Stimulated activated CD8-positive, alpha-beta memory T cell treated with anti-CD3 and anti-CD28 coated beads, Interleukin-15, amount 100 ng/mL, for 48 hours (primary cell): ENCODE data around the gene MCC.

Experiments
- DNase-seq, 2 donors: peaks; one replicate each; pipeline ENCODE4 v3.0.0-alpha.2; 2020; ENCODE audit warnings: low read depth in 2 of 2

The MCC gene

DNA sequence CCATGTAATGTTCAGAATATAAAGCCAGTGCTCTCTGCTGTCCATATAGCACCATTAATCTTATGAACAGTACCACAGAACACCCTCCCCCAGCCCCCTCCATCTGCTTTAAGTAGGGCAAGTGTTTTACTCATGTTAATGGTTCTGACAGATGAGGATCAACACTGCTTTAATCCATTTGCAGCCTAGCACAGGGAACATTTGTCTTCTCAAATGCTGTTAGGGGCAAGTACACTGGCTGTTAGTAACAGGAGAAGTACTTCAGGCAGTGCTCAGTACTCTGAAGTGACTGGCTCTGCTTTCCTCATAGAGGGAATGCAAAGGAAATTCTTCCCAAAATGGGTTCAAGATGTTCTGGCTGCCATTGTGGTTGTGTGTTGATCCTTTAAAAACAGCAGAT, 309.1 kb downstream of the MCC start:
- DNase-seq = no peak

DNA sequence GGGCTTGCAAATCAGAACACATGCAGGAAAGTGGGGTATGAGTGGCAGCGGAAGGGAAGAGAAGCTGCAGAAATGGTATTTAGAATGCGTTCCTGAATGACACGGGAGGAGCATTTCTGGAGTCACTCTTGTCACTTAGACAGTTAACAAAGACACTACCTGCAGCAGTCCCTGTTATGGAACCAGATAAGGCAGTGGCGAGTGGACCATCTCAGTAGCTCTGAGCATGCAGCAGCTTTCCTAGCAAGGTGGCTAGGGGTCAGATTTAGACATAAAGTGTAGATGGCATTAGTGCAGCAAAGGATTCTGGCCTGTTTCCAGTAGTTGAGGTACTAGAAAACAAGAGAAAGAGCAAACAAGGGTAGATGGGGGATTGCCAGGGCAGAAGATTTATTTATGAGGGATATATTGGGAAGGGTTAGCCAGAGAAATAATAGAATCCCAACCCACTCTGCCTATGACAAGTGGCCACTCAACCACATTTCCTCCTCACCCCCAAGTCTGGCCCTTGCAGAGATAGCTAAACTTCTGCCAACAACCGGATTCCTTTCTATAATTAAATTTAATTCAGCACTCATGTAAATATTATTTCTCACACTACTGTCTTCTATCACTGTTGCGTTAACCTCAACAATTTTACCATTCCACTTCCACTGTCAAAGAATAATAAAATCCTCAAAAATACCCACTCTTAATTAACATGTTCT, 310.0 kb downstream of the MCC start:
- no peak for DNase-seq

DNA sequence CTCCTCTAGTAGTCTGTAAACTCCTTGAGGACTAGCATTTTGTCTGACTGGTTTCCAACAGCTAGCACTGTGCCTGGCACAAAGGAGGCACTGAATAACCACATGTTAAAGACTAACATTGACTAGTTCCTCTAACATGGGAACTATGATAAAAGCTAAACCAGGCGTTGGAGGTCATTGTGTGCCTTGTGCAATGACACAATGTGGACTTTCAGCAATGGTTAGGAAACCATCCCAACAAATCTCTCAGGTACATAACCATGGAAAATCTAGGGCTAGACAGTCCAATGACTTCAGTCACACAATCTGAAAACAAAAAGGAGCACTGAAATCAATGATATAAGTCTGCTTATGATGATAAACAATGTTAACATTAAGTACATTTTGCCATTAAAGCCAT, 311.0 kb downstream of the MCC start:
- no peak for DNase-seq

DNA sequence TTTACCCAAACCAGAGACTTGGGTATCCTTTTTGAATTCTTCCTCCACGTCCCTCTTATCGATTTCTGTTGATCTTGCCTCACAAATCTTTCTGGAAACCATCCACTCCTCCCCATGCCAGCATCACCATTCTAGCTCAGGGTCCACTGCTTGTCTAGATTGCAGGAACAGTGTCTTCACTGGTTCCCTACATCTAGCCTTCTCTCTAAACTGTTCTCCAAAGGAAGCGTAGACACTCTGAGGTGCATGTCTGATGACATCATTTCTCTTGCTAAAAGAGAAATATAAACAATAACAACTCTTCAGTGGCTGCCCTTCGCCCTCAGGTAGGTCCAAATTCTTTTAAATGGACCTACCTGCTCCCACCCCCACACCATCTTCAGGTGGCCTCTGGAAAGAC, 311.5 kb downstream of the MCC start:
- no peak for DNase-seq

DNA sequence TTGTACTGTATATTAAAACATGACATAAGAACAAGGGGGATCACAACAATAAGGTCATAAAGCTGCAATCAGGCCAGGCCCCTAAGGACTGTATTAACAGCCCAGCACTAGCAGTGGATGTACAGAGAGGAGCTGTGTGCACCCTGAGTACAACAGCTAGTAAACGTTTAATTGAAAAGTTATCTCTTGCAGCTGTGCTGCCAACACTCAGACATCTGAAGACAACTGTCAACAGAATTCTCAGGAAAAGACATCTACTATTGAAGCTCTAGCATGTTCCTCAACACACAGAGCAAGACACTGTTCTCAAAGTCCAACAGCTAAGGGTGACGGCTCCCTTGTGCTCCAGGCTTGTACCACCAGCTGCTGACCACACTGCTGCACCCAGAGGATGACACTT, 312.1 kb downstream of the MCC start:
- DNase-seq = no peak

DNA sequence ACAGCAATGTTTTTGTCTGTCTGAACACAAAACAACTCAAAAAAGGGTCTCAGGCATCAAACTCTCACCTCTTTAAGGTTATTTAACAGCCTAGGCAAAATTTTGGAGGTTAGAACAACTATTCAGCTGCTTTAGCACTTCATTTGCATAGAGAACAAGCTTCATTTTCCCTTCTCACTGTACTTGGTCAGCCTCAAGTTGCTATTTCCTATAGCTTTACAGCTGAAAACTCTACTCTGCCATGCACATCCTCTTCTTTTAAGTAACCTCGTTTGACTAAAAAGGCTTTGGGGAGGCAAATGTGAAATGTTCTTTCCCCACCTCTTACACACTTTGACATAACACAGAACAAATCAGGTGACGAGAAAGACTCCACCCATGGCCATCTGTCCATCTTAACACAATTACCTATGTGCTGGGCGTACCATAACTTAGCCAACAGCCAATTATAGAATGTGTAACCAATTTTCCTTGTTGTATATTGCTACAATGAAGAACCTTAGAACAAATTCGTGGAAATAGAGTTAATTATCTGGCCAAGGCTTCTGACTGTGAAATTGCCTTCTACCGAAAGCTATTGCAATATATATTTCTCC, 315.9 kb downstream of the MCC start:
- no peak for DNase-seq

DNA sequence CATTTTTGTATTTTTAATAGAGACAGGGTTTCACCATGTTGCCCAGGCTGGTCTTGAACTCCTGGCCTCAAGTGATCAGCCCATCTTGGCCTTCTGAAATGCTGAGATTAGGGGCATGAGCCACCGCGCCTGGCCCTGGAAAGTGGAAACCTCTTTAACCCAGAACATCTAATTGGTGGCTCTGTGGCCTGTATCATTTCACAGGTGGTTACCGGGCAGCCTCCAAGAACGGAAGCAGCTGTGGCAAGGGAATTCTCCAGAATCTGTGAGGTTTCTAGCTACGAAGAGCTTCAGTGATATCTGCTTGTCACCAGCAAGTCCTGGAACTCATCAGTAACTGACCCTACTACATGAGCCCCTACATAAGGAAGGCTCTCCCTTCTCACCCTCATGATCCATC, 316.7 kb downstream of the MCC start:
- DNase-seq = no peak

DNA sequence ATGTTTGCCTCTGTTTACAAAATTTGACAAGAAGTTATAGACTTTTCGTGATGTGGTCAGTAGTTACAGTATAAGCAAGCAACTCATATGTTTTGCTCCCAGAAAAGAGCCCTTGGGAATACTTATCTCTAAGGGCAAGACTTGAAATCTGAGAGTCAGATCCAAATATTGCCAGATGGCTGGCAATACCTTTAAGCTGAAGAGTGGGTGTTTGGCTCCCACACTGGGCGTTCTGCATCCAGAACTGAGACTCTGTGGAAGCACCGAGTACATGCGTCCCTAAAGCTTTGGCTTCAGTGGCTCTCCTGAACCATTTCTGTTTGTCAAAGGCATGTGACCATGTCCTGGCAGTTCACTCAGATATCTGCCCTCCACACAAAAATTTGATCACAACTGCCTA, 317.5 kb downstream of the MCC start:
- no peak for DNase-seq

DNA sequence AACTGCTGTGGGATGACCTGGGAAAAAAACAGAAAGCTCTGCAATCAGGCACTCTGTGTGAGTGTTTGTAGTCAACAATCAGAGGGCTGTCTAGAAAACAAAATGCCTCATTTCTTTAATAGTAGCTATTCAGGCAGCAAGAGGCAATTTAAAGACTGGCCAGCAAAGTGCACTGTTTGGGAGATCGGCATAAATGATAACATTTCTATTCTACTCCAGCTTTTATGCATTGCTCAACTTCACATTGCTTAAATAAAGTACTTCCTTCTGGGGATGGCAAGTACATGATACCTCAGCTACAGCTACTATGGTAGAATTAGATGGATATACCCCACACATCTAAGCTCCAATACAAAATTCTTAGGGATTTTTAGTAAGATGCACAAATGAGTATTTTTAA, 318.5 kb downstream of the MCC start:
- no peak for DNase-seq

DNA sequence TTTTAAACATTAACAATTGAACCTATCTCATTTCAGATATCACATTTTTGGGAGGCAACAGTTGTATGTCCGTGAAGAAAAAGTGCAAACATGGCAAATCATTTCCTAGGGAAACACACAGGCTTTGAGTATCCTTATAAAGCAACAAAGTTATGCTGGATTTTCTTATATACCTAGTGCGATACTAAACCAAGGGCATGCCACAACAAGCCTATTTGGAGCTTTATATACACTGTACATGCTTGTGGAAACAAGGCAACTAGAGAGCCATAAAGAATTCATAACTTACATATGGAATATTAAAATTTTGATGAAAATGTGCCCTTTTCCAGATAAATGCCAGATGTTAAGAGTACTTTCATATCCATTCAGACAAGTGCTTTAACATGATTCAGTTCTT, 320.3 kb downstream of the MCC start:
- no peak for DNase-seq

DNA sequence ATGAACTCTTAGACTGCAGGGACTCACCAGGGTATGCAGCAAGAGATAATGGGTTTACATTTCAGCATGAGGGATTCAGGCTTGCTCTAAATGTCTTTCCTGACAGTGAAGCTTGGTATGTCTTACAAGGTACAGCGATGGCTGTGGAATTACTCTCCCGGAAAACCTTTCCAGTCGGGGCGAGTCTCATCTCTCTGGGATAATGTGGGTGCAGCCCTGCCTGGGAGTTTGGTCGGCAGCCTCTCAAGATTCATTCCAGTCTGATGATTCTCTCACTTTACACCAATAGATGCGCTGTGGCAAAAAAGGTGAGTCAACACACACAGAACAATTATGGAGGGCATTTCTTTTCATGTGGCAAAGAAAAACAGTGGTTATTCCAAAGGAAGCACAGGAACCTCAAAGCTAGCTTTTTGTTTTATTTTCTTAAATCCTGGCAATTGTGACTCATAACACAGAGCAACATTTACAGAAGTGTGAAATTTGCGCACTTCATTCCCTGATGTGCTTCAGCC, 321.3 kb downstream of the MCC start:
- DNase-seq = no peak

DNA sequence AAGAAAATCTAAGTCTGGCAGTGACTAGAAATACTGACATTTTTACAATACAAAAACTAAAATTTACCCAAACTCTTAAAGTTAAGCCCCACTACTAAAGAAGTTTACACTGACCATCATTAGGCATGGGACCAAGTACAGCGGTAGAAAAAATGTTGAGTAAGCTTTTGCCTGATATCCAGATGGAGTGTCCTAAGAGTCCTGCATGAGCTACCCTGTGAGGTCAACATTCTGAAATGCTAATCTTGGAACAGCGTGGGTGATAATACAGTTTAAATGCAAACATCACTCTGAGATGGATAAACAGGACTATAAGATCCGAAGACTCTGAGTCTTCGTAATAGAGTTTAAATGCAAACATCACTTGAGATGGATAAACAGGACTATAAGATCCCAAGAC, 322.0 kb downstream of the MCC start:
- DNase-seq = no peak

DNA sequence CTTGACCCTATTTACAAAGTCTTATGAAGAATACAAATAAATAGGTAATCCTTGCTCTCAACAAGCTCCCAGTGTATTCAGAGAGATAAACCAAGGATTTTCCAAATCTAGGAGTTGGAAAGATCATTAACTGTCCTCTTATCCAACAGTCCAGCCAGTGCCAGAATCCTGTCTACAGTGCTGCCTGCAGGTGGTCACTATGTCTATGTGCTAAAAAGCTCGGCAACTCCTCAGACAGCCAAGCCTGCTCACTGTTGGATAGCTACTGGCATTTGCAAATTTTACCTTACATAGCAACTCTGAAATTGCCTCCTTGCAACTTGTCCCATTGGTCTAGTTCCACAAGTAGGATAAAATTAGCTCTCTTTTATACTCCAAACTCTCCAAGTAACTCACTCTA, 324.2 kb downstream of the MCC start:
- DNase-seq = no peak

DNA sequence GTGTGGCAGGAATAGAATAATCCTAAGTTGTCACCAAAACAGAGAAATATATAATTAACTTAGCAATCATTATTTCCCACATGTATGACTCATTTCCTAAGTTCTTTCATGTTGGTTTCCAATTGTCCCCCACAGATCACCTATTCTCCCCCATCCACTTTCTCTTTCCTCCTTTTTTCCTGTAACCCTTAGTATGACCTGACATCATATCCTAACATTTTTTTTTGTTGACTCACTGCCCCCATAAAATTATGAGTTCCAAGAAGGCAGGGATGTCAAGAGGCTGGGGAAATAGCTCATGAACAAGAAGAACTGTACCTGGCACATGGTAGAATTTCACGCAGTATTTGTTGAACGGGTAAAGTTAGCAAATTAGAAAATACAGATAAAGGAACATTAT, 324.9 kb downstream of the MCC start:
- DNase-seq = no peak

DNA sequence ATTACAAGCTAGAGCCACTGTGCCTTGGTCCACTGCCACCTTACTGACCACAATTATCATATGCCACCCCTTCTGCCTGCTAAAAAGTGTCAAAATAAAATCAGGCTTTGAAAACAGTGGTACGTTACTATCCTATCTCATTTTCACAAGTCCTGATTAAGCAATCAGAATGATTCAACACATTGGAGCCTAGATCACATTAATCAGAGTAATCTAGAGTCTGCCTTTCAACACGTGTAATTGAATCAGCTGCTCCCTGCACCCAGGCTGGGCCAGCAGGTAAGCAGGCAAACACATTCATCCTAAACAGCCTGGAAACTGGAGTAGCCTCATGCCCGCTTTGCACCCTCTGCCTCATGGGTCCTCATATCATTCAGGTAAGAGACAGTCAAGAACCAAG, 325.5 kb downstream of the MCC start:
- DNase-seq = no peak

DNA sequence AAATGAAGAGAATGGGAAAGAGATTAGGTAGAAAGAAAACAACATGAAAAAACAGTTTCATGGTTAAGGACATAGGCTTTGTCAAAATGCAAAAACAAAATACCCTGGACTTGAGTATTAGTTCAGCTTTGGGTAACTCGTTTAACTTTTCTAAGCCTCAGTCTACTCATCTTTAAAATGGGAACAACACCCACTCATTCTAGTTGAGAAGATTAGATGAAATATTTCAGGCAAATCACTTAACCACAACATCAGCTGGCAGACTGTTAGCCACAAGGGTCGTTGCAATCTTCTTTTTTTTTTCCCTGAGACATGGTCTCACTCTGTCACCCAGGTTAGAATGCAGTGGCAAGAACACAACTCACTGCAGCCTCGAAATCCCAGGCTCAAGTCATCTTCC, 326.0 kb downstream of the MCC start:
- DNase-seq = no peak

DNA sequence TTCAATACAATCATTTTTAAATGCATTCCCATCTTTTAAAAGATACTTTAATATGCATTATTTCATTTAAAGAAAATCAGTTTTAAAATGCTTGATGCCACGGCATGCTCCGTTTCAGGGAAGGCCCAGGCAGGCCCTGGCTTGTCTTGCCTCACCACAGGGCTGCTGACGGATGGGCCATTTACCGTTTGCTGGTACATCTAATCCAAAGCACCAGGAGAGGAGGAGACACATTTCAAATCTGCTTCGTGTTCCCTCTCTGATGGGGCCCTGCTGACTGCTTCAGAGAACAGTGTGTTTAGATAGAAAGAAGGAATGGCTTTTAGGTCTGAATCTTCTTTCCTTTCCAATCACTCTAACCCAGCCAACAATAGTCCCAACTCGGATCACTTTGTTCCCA, 326.4 kb downstream of the MCC start:
- no peak for DNase-seq

DNA sequence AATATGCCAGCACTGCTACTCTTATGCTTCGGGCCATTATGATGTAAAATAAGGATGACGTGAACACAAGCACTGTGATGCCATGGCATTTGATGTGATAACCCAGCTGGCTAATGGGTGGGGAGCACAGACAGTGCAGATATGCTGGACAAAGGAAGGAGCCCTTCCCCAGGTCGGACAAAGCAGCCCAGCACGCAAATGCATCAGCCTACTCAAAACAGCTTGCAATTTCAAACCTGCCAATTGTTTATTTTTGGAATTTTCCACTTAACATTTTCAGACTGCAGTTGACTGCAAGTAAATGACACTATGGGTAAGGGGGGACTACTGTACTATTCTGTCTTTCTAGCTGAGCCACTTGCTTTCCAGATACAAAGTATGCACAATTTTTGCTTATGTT, 330.4 kb downstream of the MCC start:
- no peak for DNase-seq

DNA sequence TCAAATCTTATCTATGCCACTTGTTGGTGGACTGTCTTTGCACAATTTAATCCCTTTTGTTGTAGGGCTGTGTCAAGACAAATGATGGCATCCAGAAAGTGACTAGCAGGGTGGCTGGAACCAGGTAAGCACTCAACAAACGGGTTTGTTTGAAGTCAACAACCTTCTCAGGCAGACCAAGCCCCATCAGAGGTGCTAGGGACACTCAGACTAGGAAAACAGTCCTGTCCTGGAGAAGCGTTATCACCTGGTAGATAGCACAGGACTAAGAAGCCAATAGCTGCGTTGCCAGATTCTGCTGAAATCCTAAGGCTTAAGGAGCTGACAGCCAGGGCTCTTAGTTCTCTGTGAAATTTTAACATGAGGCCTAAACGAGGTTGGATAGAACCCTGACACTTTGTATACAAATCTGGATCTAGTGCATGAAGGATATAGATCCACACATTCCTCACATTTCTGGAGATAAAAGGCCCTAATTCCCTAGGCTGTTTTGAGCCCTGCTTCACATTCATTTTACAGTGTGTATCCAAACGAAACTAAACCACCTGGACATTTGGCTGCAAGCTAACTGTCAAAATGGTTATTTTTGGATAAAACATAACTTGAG, 331.9 kb downstream of the MCC start:
- DNase-seq = no peak

DNA sequence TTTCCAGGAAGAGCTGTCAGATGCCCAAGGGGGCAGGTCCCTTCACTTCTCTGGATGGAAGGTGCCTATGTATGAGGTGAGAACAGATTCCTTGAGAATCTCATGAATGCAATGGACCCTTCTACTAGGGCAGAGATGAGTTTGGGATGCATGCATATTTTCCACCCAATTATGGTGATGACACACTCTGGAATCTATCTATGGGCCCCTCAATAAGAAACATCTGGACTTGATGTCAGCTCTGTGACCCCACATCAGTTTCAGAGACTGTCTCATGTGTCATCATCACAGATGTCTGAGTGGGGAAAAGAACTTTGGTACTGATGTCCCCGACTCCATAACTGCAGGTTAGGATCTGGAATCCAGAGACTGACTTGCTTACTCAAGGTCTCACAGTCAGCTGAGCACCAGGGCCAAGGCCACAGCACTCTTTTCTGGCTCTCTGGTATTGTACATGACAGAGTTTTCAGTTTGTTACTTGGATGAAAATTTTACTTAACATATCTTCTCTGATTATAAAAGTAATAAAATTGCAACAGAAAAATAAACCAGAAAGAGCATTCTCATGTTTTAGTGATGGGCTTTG, 334.6 kb downstream of the MCC start:
- no peak for DNase-seq

DNA sequence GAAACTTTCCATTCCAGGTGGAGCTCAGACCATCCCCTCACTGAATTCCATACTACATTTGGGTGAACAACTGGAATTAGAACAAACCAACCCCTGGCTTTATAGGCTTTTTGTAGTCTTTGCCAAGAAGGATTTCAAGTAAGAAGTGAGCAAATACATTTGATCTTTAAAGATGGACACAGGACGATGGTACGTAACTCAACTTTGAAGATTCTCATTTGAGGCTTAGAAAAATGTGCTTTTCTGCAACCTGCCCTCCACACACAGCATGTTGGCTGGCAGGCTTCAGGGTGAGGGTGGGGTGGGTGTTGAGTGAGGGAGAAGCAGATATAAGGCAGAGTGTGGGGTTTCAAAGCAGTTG, 335.9 kb downstream of the MCC start:
- DNase-seq = no peak

DNA sequence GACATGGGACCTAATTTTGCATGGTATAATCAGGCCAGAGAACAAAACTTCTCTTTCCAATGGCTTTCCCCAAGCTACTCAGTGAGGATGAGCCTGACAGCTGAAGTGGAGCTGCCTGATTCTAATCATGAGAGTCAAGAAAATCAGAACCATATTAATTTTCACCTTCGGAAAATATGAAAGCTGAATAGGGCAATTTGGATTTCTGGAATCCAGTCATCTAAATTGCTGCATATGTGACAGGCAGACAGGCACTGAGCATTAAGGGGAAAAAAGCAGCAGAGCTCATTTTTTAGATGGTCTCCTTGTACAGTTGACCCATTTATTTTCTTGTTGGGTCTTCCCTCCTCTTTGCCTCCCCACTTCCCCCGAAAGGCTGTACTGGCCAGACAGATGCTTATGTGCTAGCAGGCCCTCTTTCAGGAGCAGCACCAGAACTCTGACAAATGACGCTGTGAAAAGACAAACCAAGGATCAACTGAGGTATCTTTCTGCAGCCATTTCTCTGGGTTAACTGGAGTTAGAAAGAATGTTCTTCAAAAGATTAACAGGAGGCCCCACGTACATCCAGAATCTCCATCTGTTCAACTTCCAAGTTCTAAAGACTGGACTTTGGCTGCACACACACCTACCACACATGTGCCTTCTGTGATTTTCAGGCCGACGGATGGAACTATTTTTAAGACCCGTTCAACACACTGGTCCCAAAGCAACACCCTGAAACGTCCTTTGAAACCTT, 336.4 kb downstream of the MCC start:
- no peak for DNase-seq
